ENCODE measurements around the gene ARHGEF7.

- TF ChIP-seq CTCF (IDR thresholded peaks at IDR 0.05) (no peak), ZNF232 (CRISPR knock-in tag; IDR thresholded peaks at IDR 0.05) (no peak), PRRX2 (CRISPR knock-in tag; IDR thresholded peaks at IDR 0.05) (no peak), NFYB (CRISPR knock-in tag; conservative IDR thresholded peaks at IDR 0.05; ENCODE audit: low read depth) (no peak), IRF2 (CRISPR knock-in tag; IDR thresholded peaks at IDR 0.05; ENCODE audit: borderline replicate concordance, low read depth) (no peak), TCF7 (CRISPR knock-in tag; IDR thresholded peaks at IDR 0.05; ENCODE audit: low read depth) (no peak), CREB1 (CRISPR knock-in tag; IDR thresholded peaks at IDR 0.05) (no peak), E2F4 (CRISPR knock-in tag; IDR thresholded peaks at IDR 0.05; ENCODE audit: borderline replicate concordance, low read depth) (no peak), USF2 (CRISPR knock-in tag; IDR thresholded peaks at IDR 0.05) (no peak), JUN (CRISPR knock-in tag; IDR thresholded peaks at IDR 0.05) (no peak)
These were observed 183.3 kb downstream of the ARHGEF7 start for GRCh38 chr13:111298214-111298975.
